Measurements from ENCODE around the gene LRRC43. TPM values are rescaled to one million over a fixed set of nuclear protein-coding genes. Genes with fewer than 3 reads are reported as not detected.
"Not testable (repeated sequence)": the region's sequence is repeated elsewhere in the genome, so short reads cannot be mapped to it uniquely, and the experiment has no call there.

Gene LRRC43
- total and polyA plus RNA-seq, 2 donors (not counting 1 experiment from before 2014, with no cell fraction given) = 0.61 to 3.6 TPM

GRCh38 chr12:122171399-122171798 is 11.5 kb upstream of the LRRC43 start:
- Histone ChIP-seq H2AFZ (ENCODE audit: low read length) (no peak overlapping the region), H3K4me2 (ENCODE audit: extremely low read depth, insufficient read depth, low read length) (no peak overlapping the region), H3K27me3 (ENCODE audit: control insufficient read depth, insufficient read depth, low read length) (peaks cover 6% of the 10 kb centered on the region), H3K9me3 (ENCODE audit: control insufficient read depth, insufficient read depth, low read depth, low read length) (no peaks in the 10 kb centered on the region), H3K9ac (ENCODE audit: insufficient read depth, low read length) (no peak overlapping the region), H4K20me1 (ENCODE audit: control insufficient read depth, extremely low read depth, insufficient read depth, low read length) (no peaks in the 10 kb centered on the region), H3K27ac (ENCODE audit: insufficient read depth, low read length) (no peak overlapping the region), H3K4me3 (replicated peaks in 1 of 4; ENCODE audit: control extremely low read depth in 1 of 4, insufficient read depth in 1 of 4, low read depth in 3 of 4, low read length in 4 of 4) (no peak overlapping the region), H3K79me2 (ENCODE audit: control insufficient read depth, insufficient read depth, low read length) (no peaks in the 10 kb centered on the region), H3K4me1 (ENCODE audit: control insufficient read depth, extremely low read depth, insufficient read depth, low read length) (no peaks in the 10 kb centered on the region), H3K36me3 (ENCODE audit: control insufficient read depth, insufficient read depth, low read length) (no peaks in the 10 kb centered on the region)
- no peak for TF ChIP-seq EZH2 (IDR thresholded peaks at IDR 0.05; ENCODE audit: low read length, missing control alignments)
- TF ChIP-seq, protein P1, sequence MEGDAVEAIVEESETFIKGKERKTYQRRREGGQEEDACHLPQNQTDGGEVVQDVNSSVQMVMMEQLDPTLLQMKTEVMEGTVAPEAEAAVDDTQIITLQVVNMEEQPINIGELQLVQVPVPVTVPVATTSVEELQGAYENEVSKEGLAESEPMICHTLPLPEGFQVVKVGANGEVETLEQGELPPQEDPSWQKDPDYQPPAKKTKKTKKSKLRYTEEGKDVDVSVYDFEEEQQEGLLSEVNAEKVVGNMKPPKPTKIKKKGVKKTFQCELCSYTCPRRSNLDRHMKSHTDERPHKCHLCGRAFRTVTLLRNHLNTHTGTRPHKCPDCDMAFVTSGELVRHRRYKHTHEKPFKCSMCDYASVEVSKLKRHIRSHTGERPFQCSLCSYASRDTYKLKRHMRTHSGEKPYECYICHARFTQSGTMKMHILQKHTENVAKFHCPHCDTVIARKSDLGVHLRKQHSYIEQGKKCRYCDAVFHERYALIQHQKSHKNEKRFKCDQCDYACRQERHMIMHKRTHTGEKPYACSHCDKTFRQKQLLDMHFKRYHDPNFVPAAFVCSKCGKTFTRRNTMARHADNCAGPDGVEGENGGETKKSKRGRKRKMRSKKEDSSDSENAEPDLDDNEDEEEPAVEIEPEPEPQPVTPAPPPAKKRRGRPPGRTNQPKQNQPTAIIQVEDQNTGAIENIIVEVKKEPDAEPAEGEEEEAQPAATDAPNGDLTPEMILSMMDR (conservative IDR thresholded peaks at IDR 0.05 in 1 of 2, IDR thresholded peaks at IDR 0.05 in 1 of 2; ENCODE audit: low read depth in 1 of 2, low read length in 2 of 2) = no peak
- DNase-seq (ENCODE audit: low read depth in 2 of 2) = no peak

GRCh38 chr12:122172262-122172939 is 10.5 kb upstream of the LRRC43 start:
- Histone ChIP-seq H2AFZ (ENCODE audit: low read length) (no peak overlapping the region), H3K27me3 (ENCODE audit: control insufficient read depth, insufficient read depth, low read length) (peaks cover 6% of the 10 kb centered on the region), H3K4me2 (ENCODE audit: extremely low read depth, insufficient read depth, low read length) (no peak overlapping the region), H3K9me3 (ENCODE audit: control insufficient read depth, insufficient read depth, low read depth, low read length) (no peaks in the 10 kb centered on the region), H3K27ac (ENCODE audit: insufficient read depth, low read length) (no peak overlapping the region), H3K79me2 (ENCODE audit: control insufficient read depth, insufficient read depth, low read length) (no peaks in the 10 kb centered on the region), H4K20me1 (ENCODE audit: control insufficient read depth, extremely low read depth, insufficient read depth, low read length) (no peaks in the 10 kb centered on the region), H3K4me1 (ENCODE audit: control insufficient read depth, extremely low read depth, insufficient read depth, low read length) (no peaks in the 10 kb centered on the region), H3K36me3 (ENCODE audit: control insufficient read depth, insufficient read depth, low read length) (no peaks in the 10 kb centered on the region), H3K4me3 (replicated peaks in 1 of 4; ENCODE audit: control extremely low read depth in 1 of 4, insufficient read depth in 1 of 4, low read depth in 3 of 4, low read length in 4 of 4) (no peak overlapping the region), H3K9ac (ENCODE audit: insufficient read depth, low read length) (no peak overlapping the region)
- DNase-seq (ENCODE audit: low read depth in 2 of 2) = no peak
- TF ChIP-seq, protein P1 (conservative IDR thresholded peaks at IDR 0.05 in 1 of 2, IDR thresholded peaks at IDR 0.05 in 1 of 2; ENCODE audit: low read depth in 1 of 2, low read length in 2 of 2) = no peak
- TF ChIP-seq EZH2 (IDR thresholded peaks at IDR 0.05; ENCODE audit: low read length, missing control alignments) = no peak

GRCh38 chr12:122174155-122174845 is 8.6 kb upstream of the LRRC43 start, which contains the start of gene IL31:
Gene IL31 (minus strand): TSS chr12:122174221. CDS start chr12:122174172, 49 bp downstream.
- TF ChIP-seq, protein P1 (conservative IDR thresholded peaks at IDR 0.05 in 1 of 2, IDR thresholded peaks at IDR 0.05 in 1 of 2; ENCODE audit: low read depth in 1 of 2, low read length in 2 of 2) = no peak
- TF ChIP-seq EZH2 (IDR thresholded peaks at IDR 0.05; ENCODE audit: low read length, missing control alignments) = no peak
- Histone ChIP-seq H3K27ac (ENCODE audit: insufficient read depth, low read length) (no peak within 1 kb of the TSS), H3K9me3 (ENCODE audit: control insufficient read depth, insufficient read depth, low read depth, low read length) (no peaks in the 10 kb centered on the region), H3K9ac (ENCODE audit: insufficient read depth, low read length) (no peak within 1 kb of the TSS), H3K4me1 (ENCODE audit: control insufficient read depth, extremely low read depth, insufficient read depth, low read length) (no peaks in the 10 kb centered on the region), H3K79me2 (ENCODE audit: control insufficient read depth, insufficient read depth, low read length) (no peaks in the 10 kb centered on the region), H3K4me3 (replicated peaks in 1 of 4; ENCODE audit: control extremely low read depth in 1 of 4, insufficient read depth in 1 of 4, low read depth in 3 of 4, low read length in 4 of 4) (no peak within 1 kb of the TSS), H3K36me3 (ENCODE audit: control insufficient read depth, insufficient read depth, low read length) (no peaks in the 10 kb centered on the region), H3K27me3 (ENCODE audit: control insufficient read depth, insufficient read depth, low read length) (peaks cover 6% of the 10 kb centered on the region), H2AFZ (ENCODE audit: low read length) (no peak within 1 kb of the TSS), H4K20me1 (ENCODE audit: control insufficient read depth, extremely low read depth, insufficient read depth, low read length) (no peaks in the 10 kb centered on the region), H3K4me2 (ENCODE audit: extremely low read depth, insufficient read depth, low read length) (no peak within 1 kb of the TSS)
- DNase-seq (ENCODE audit: low read depth in 2 of 2) = no peak

- H2AFZ ChIP-seq (ENCODE audit: low read length); H4K20me1 ChIP-seq (ENCODE audit: control insufficient read depth, extremely low read depth, insufficient read depth, low read length); H3K27me3 ChIP-seq (ENCODE audit: control insufficient read depth, insufficient read depth, low read length); DNase-seq (ENCODE audit: low read depth in 2 of 2); H3K27ac ChIP-seq (ENCODE audit: insufficient read depth, low read length); H3K79me2 ChIP-seq (ENCODE audit: control insufficient read depth, insufficient read depth, low read length); H3K36me3 ChIP-seq (ENCODE audit: control insufficient read depth, insufficient read depth, low read length); H3K4me1 ChIP-seq (ENCODE audit: control insufficient read depth, extremely low read depth, insufficient read depth, low read length); H3K4me3 ChIP-seq (replicated peaks in 1 of 4; ENCODE audit: control extremely low read depth in 1 of 4, insufficient read depth in 1 of 4, low read depth in 3 of 4, low read length in 4 of 4); H3K4me2 ChIP-seq (ENCODE audit: extremely low read depth, insufficient read depth, low read length); H3K9me3 ChIP-seq (ENCODE audit: control insufficient read depth, insufficient read depth, low read depth, low read length); H3K9ac ChIP-seq (ENCODE audit: insufficient read depth, low read length): not testable (repeated sequence)
These were observed 6.5 kb upstream of the LRRC43 start for GRCh38 chr12:122176473-122176872.
